Measurements from ENCODE around the gene SGPP1. TPM values are rescaled to one million over a fixed set of nuclear protein-coding genes. Genes with fewer than 3 reads are reported as not detected.

Gene SGPP1
- total RNA-seq (2022) (20.8 and 22.7 TPM in 2 replicates), Bru-seq, nascent RNA (percentile 79 among the genes with signal in this experiment), BruChase-seq, experiment 1, labeled RNA remaining after a 6-hour chase (percentile 88 among the genes with signal in this experiment), BruChase-seq, experiment 2, labeled RNA remaining after a 2-hour chase (percentile 82 among the genes with signal in this experiment)
- long read RNA-seq, transcript SGPP1-201 (3 exons, 3,312 nt): major isoform, 118 of 135 reads
- long read RNA-seq, partial matches to known transcripts: 0 of 135 reads
- long read RNA-seq, other reads (novel, unspliced or antisense): 17 of 135 reads

- BruUV-seq (replicated peaks): TSS peak; percentile 91
- Mint-ChIP-seq H3K4me3 (ENCODE audit: unreplicated experiment) (peak within 1 kb of the TSS; percentile 99), H3K27me3 (ENCODE audit: insufficient read depth, unreplicated experiment) (no peaks in the 10 kb centered on the region), H3K4me1 (ENCODE audit: insufficient read depth, unreplicated experiment) (peaks cover 23% of the 10 kb centered on the region), H3K36me3 (ENCODE audit: insufficient read depth, unreplicated experiment) (no peaks in the 10 kb centered on the region), H3K9me3 (ENCODE audit: unreplicated experiment) (no peaks in the 10 kb centered on the region), H3K27ac (ENCODE audit: low read depth, unreplicated experiment) (peak within 1 kb of the TSS; percentile 93)
- intact Hi-C loops (cut with micrococcal nuclease): loop anchor here (2.0 to 5.0 kb wide), 2 partner anchors 44 to 87 kb away; partner anchors contain the start of gene WDR89
- ChIA-PET POLR2A (interaction anchor here (0.6 to 5.1 kb wide), 15 partner anchors 9 to 660 kb away, joined by 3 to 62 read pairs (median 4); partner anchors contain the start of genes MTHFD1 and WDR89), CTCF (interaction anchor here (0.6 to 2.0 kb wide), 7 partner anchors 13 to 94 kb away, joined by 3 to 9 read pairs (median 3); no protein-coding TSS in a partner anchor)
- DNase-seq (ENCODE audit: unreplicated experiment): peak; percentile 76
- TF ChIP-seq CTCF (IDR thresholded peaks at IDR 0.05; ENCODE audit: unreplicated experiment): peak; percentile 31
These were observed at the start of gene SGPP1 for GRCh38 chr14:63727736-63728728. TSS of gene SGPP1 (minus strand) at chr14:63728065. CDS start at chr14:63727944, 121 bp downstream.

- no peaks in the 10 kb centered on the region for H3K27me3 Mint-ChIP-seq (ENCODE audit: insufficient read depth, unreplicated experiment)
- ChIA-PET CTCF (interaction anchor here (1.1 kb wide), 1 partner anchor 8 kb away, joined by 4 read pairs; no protein-coding TSS in a partner anchor), POLR2A (interaction anchor here (0.8 to 2.0 kb wide), 4 partner anchors 50 to 234 kb away, joined by 3 to 14 read pairs (median 4); partner anchors contain the start of genes PPP2R5E and WDR89)
- no peaks in the 10 kb centered on the region for H3K9me3 Mint-ChIP-seq (ENCODE audit: unreplicated experiment)
- TF ChIP-seq CTCF (IDR thresholded peaks at IDR 0.05; ENCODE audit: unreplicated experiment): no peak
- H3K4me3 Mint-ChIP-seq (ENCODE audit: unreplicated experiment): no peak overlapping the region
- peak overlapping the region; percentile 31 for H3K27ac Mint-ChIP-seq (ENCODE audit: low read depth, unreplicated experiment)
- peak; percentile 41 for DNase-seq (ENCODE audit: unreplicated experiment)
- no peaks in the 10 kb centered on the region for H3K4me1 Mint-ChIP-seq (ENCODE audit: insufficient read depth, unreplicated experiment)
- intact Hi-C loops (cut with micrococcal nuclease): no loop called here
- no TSS peak for BruUV-seq (replicated peaks)
- no peaks in the 10 kb centered on the region for H3K36me3 Mint-ChIP-seq (ENCODE audit: insufficient read depth, unreplicated experiment)
These were observed 49.2 kb upstream of the SGPP1 start for GRCh38 chr14:63777024-63777423.

GRCh38 chr14:63773504-63773903 lies 45.6 kb upstream of the SGPP1 start:
- H3K9me3 Mint-ChIP-seq (ENCODE audit: unreplicated experiment): no peaks in the 10 kb centered on the region
- no peak for TF ChIP-seq CTCF (IDR thresholded peaks at IDR 0.05; ENCODE audit: unreplicated experiment)
- no peaks in the 10 kb centered on the region for H3K27me3 Mint-ChIP-seq (ENCODE audit: insufficient read depth, unreplicated experiment)
- intact Hi-C loops (cut with micrococcal nuclease): loop anchor here (5.0 kb wide), 2 partner anchors 46 to 231 kb away; partner anchors contain the start of genes PPP2R5E and SGPP1
- peak overlapping the region; percentile 27 for H3K27ac Mint-ChIP-seq (ENCODE audit: low read depth, unreplicated experiment)
- BruUV-seq (replicated peaks): no TSS peak
- CTCF ChIA-PET: interaction anchor here (0.7 to 2.3 kb wide), 4 partner anchors 9 to 385 kb away, joined by 3 to 21 read pairs (median 4); no protein-coding TSS in a partner anchor
- H3K36me3 Mint-ChIP-seq (ENCODE audit: insufficient read depth, unreplicated experiment): no peaks in the 10 kb centered on the region
- no peaks in the 10 kb centered on the region for H3K4me1 Mint-ChIP-seq (ENCODE audit: insufficient read depth, unreplicated experiment)
- H3K4me3 Mint-ChIP-seq (ENCODE audit: unreplicated experiment): no peak overlapping the region
- DNase-seq (ENCODE audit: unreplicated experiment): peak; percentile 63
- POLR2A ChIA-PET: interaction anchor here (0.6 to 2.5 kb wide), 11 partner anchors 16 to 340 kb away, joined by 3 to 26 read pairs (median 3); partner anchors contain the start of genes SGPP1 and WDR89

Data from MCF 10A (cell line).